SK-N-MC (cell line): ENCODE results near the gene TMEM121B.

Experiments
- EZH2 ChIP-seq: fragments of 200-600 bp; sonication (generic); IDR thresholded peaks from one replicate; pipeline ENCODE4 v1.6.1; 2017; ENCODE audit warnings: antibody characterized with exemption
- POLR2AphosphoS5 ChIP-seq: IDR thresholded peaks from 2 replicates; pipeline ENCODE4 v1.6.1; 2012; ENCODE audit warnings: mild to moderate bottlenecking, low read depth, low read length, borderline replicate concordance

DNA sequence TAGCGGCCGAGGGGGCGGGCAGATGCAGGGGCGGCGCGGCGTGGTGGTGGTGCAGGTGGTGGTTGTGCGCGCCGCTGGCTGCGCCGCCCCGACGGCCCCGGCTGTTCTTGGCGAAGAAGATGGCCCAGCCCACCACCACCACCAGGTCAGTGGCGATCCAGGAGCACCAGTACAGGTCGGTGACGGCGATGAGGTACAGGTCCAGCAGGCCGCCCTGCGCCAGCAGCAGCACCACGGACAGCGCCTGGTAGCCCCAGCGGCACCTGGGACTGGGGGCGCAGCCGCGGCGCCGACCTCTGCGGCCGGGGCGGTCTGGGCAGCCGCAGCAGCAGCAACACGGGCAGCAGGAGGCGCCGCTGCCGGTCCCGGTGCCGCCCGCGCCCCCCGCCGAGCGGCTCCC is 879 bp downstream of the TMEM121B start:
- TF ChIP-seq EZH2, result no peak
- TF ChIP-seq POLR2AphosphoS5, result no peak
